Gastroesophageal sphincter (tissue), 3 donors: ENCODE data around the gene TGM3.

Source experiments
- EP300 ChIP-seq: sonication (generic); formaldehyde crosslinking; IDR thresholded peaks from one replicate; pipeline ENCODE4 v1.6.1; 2017; ENCODE audit warnings: antibody characterized with exemption, mild to moderate bottlenecking
- POLR2A ChIP-seq, 2 donors: fragments of 450-650 bp; IDR thresholded peaks; one replicate each; pipeline ENCODE4 v1.6.1; 2017; ENCODE audit warnings: antibody characterized with exemption in 2 of 2, mild to moderate bottlenecking in 2 of 2, moderate library complexity in 1 of 2
- POLR2AphosphoS5 ChIP-seq: sonication (generic); formaldehyde crosslinking; IDR thresholded peaks from one replicate; pipeline ENCODE4 v1.6.1; 2017; ENCODE audit warnings: antibody characterized with exemption
- TF ChIP-seq, protein P1 (sequence below), 4 experiments: fragments of 200-600 bp in 2 of 4; fragments of 450-650 bp in 2 of 4; sonication (generic) in 1 of 4; IDR thresholded peaks; one replicate each; pipeline ENCODE4 v1.5.1; 2017 to 2019; ENCODE audit warnings: antibody characterized with exemption in 4 of 4, mild to moderate bottlenecking in 2 of 4, moderate library complexity in 2 of 4

DNA sequence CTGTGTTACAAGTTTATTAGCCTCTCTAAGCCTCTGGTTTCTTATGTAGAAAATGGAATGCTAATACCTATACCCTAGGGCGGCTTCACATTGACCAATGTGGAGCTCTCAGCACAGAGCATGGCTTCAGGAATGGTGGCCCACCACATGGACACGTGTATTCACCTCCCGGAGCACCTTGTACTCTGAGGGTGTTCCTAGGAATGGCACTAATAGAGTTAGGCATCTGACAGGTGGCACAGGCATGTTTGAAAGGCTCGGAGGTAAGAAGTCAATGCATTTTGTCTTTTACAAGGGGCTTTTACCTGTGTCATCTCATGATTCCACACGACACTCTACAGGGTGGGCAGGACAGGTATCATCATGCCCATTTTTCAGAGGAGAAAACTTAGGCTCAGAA, 5.3 kb upstream of the TGM3 start:
- TF ChIP-seq, protein P1, sequence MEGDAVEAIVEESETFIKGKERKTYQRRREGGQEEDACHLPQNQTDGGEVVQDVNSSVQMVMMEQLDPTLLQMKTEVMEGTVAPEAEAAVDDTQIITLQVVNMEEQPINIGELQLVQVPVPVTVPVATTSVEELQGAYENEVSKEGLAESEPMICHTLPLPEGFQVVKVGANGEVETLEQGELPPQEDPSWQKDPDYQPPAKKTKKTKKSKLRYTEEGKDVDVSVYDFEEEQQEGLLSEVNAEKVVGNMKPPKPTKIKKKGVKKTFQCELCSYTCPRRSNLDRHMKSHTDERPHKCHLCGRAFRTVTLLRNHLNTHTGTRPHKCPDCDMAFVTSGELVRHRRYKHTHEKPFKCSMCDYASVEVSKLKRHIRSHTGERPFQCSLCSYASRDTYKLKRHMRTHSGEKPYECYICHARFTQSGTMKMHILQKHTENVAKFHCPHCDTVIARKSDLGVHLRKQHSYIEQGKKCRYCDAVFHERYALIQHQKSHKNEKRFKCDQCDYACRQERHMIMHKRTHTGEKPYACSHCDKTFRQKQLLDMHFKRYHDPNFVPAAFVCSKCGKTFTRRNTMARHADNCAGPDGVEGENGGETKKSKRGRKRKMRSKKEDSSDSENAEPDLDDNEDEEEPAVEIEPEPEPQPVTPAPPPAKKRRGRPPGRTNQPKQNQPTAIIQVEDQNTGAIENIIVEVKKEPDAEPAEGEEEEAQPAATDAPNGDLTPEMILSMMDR (IDR thresholded peaks at IDR 0.05) = no peak
- TF ChIP-seq EP300 (no peak), POLR2A (IDR thresholded peaks at IDR 0.05) (no peak), POLR2AphosphoS5 (no peak)
